Ascending aorta (tissue), 2 donors: ENCODE measurements around the gene ADRA2B. TPM values are rescaled to one million over a fixed set of nuclear protein-coding genes. Genes with fewer than 3 reads are reported as not detected.

Experiments
- DNase-seq, 2 donors: peaks; one replicate each; pipeline ENCODE4 v3.0.0-alpha.2; 2019; ENCODE audit warnings: low spot score in 2 of 2
- H3K27ac ChIP-seq, 2 donors: fragments of 200-600 bp; sonication (generic); one replicate each; pipeline ENCODE4 v1.5.1; 2016 to 2017; ENCODE audit warnings: mild to moderate bottlenecking in 1 of 2
- H3K27me3 ChIP-seq: fragments of 200-600 bp; sonication (generic); one replicate; pipeline ENCODE4 v1.5.1; 2017
- H3K36me3 ChIP-seq, 2 donors: fragments of 200-600 bp; sonication (generic); one replicate each; pipeline ENCODE4 v1.5.1; 2016
- H3K4me1 ChIP-seq, 2 donors: fragments of 200-600 bp; sonication (generic); one replicate each; pipeline ENCODE4 v1.5.1; 2016 to 2017; ENCODE audit warnings: mild to moderate bottlenecking in 1 of 2
- H3K4me3 ChIP-seq, 2 donors: fragments of 200-600 bp; sonication (generic); one replicate each; pipeline ENCODE4 v1.5.1; 2016 to 2017; ENCODE audit warnings: mild to moderate bottlenecking in 1 of 2
- H3K9me3 ChIP-seq, 2 donors: fragments of 200-600 bp; sonication (generic); one replicate each; pipeline ENCODE4 v1.5.1; 2016
- CTCF ChIP-seq, 3 experiments: fragments of 200-600 bp in 2 of 3; fragments of 450-650 bp in 1 of 3; sonication (generic) in 2 of 3; IDR thresholded peaks; one replicate each; pipeline ENCODE4 v1.5.1; 2016 to 2019; ENCODE audit warnings: antibody characterized with exemption in 3 of 3, mild to moderate bottlenecking in 1 of 3, moderate library complexity in 1 of 3
- intact Hi-C: fragments of 100-400 bp; cut with DNase I; formaldehyde crosslinking; loops from one replicate; pipeline ENCODE4 v1.15.1; 2023
- total RNA-seq: library from RNA; depleted of rRNA; stranded (reverse); fragments of >200 nt; gene quantifications from one replicate; pipeline ENCODE4 v1.1.0, GENCODE V29; 2016

ADRA2B gene
- total RNA-seq, 1 donor from 2014 or later, result 9.4 TPM

GRCh38 chr2:96159084-96159830 lies 42.9 kb upstream of the ADRA2B start:
- Histone ChIP-seq H3K4me1 (no peaks in the 10 kb centered on the region), H3K27me3 (no peaks in the 10 kb centered on the region), H3K36me3 (no peaks in the 10 kb centered on the region), H3K9me3 (no peaks in the 10 kb centered on the region), H3K27ac (no peak overlapping the region), H3K4me3 (no peak overlapping the region)
- intact Hi-C loops, result no loop called here
- no peak for DNase-seq
- TF ChIP-seq CTCF (IDR thresholded peaks at IDR 0.05), result no peak

GRCh38 chr2:96158554-96158940 lies 42.2 kb upstream of the ADRA2B start:
- TF ChIP-seq CTCF (IDR thresholded peaks at IDR 0.05), result no peak
- no peaks in the 10 kb centered on the region for H3K9me3 ChIP-seq
- DNase-seq, result no peak
- no peak overlapping the region for H3K4me3 ChIP-seq
- H3K4me1 ChIP-seq, result no peaks in the 10 kb centered on the region
- no peaks in the 10 kb centered on the region for H3K36me3 ChIP-seq
- intact Hi-C loops, result no loop called here
- no peak overlapping the region for H3K27ac ChIP-seq
- no peaks in the 10 kb centered on the region for H3K27me3 ChIP-seq

DNA sequence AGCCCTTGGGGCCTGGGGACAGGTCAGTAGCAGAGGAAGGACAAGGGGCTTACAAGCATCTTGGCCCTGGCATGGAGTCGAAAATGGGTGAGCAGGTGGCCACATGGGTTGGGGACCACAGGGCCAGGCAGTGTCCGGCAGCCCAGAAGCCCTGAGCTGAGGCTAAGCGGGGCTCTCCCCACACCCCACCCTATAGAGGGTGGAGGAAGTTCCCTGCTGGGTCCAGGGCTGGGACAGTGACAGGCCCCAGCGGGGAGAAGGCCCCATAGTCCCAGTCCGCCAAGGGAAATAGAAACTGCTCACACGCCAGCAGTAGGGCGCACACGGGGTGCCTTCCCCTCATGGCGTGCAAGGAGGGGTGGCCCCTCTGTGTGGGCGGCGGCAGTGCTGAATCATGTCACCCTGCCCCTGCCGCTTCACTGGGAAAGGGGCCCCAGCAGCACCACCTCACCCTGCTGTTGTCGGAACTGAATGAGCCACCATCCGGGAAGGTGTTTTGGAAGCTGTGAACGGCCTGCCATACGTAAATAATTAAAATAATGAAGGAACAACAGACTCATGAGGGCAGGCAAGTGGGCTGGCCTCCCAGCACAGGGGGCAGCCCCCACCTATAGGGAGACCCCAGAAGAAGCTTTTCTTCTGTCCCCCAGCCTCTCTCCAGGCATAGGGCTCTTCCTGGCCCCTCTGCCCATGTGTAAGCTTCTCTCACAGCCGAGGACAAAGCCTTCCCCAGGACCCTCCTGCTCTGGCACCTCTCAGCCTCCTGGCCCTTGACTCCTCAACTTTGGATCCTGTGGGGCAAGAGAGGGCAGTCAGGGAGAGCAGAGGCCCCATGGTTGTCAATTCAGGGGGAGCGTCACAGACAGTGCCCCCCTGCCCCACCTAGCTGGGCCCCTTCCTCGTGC lies 41.5 kb upstream of the ADRA2B start:
- H3K4me1 ChIP-seq, result no peaks in the 10 kb centered on the region
- H3K36me3 ChIP-seq, result no peaks in the 10 kb centered on the region
- H3K27ac ChIP-seq, result no peak overlapping the region
- no peaks in the 10 kb centered on the region for H3K27me3 ChIP-seq
- intact Hi-C loops, result no loop called here
- DNase-seq, result no peak
- no peak for TF ChIP-seq CTCF (IDR thresholded peaks at IDR 0.05)
- H3K4me3 ChIP-seq, result no peak overlapping the region
- no peaks in the 10 kb centered on the region for H3K9me3 ChIP-seq

DNA sequence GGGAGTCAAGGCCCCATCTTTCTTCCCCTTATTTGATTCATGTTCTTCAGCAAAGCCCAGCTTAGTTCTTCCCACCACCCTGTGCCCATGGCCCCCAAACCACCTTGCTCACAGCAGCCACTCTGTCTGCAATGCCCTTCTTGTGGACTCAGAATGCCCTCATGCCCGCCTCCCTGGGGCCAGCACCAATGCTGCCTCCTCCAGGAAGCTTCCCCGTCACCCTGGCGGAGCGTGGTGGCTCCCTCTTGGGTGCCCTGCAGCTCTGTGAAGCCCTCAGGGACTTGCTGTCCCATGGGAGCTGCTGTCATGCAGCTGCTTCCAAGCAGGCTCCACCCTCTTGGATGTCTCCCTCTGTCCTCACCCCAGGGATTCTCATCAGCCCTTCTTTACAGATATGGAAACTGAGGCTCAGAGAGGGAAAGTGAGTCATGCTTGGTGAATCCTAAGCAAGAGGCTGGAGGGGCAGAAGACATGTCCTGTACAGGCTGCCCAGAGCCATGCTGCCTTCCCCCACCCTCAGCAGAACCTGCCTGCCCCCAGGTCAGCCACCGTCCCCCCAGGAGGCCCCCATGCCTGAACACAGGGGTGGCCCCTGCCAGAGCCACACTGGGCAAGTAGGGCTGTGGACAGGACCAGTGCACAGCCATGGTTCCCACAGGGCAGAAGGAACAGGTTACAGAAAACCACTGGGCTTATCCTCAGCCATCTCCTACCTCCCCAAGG lies 40.7 kb upstream of the ADRA2B start:
- Histone ChIP-seq H3K4me3 (no peak overlapping the region), H3K36me3 (no peaks in the 10 kb centered on the region), H3K27ac (no peak overlapping the region), H3K4me1 (no peaks in the 10 kb centered on the region), H3K9me3 (no peaks in the 10 kb centered on the region), H3K27me3 (no peaks in the 10 kb centered on the region)
- TF ChIP-seq CTCF (IDR thresholded peaks at IDR 0.05), result no peak
- intact Hi-C loops, result no loop called here
- no peak for DNase-seq

DNA sequence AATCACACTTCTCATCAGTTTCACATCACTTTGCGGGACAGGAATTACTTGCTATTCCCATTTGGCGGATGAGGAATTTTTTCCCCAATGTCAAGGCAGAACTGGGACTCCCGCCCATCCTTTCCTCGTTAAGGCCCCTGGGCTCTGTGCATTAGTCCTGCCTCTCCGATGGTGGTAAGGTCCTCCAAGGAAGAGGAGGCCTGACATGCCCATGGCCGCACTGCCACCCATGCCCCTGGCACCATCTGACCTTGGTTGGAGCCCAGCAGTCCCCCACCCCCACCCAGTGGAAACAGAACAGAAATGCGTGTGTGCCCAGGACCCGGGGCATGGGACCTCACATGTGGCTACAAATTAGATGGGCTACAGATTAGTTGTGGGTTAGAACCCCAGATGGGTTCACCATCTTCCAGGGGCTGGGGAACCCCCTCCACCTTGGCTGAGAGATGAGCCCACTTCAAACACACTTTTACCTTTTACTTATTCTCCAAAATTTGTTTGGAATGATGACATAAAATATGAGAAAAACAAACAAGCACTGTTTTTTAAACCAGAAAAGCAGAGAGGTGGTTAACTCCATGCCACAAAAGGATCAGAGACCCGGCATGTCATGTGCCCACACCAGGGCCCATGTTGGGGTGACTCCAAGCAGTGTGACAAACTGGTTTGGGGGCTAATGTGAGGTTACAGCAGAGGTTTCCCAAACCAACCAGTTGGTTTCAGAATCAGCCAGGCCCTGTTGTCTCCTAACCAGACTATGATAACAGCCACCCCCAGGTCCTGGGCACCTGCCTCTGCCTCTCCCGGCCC lies 39.8 kb upstream of the ADRA2B start:
- intact Hi-C loops, result no loop called here
- no peak for TF ChIP-seq CTCF (IDR thresholded peaks at IDR 0.05)
- Histone ChIP-seq H3K4me3 (no peak overlapping the region), H3K27ac (no peak overlapping the region), H3K27me3 (no peaks in the 10 kb centered on the region), H3K36me3 (no peaks in the 10 kb centered on the region), H3K9me3 (no peaks in the 10 kb centered on the region), H3K4me1 (no peaks in the 10 kb centered on the region)
- DNase-seq, result no peak
